Natural killer cell (primary cell): ENCODE measurements around the gene SYT14. TPM values are rescaled to one million over a fixed set of nuclear protein-coding genes. Genes with fewer than 3 reads are reported as not detected.

Experiments
- ATAC-seq, 3 donors: fragments of 150-1000 bp in 2 of 3; fragments of 200-7000 bp in 1 of 3; cut with Tn5 transposase; 1 replicate in 1 of 3; 2 replicates in 2 of 3; pipeline ENCODE4 v1.10.0; 2021; ENCODE audit warnings: mild to moderate bottlenecking in 2 of 3, moderate library complexity in 2 of 3
- DNase-seq, 2 donors: peaks; one replicate each; pipeline versions ENCODE4 v3.0.0 to v3.0.0-alpha.2; 2013 to 2021; ENCODE audit warnings: mixed read lengths in 1 of 2
- H3K27ac ChIP-seq: one replicate; pipeline ENCODE4 v1.5.1; 2013; ENCODE audit warnings: mild to moderate bottlenecking, low read length
- H3K27me3 ChIP-seq: one replicate; pipeline ENCODE4 v1.6.1; 2013; ENCODE audit warnings: low read length; ENCODE audit not compliant: control insufficient read depth, insufficient read depth
- H3K36me3 ChIP-seq: one replicate; pipeline ENCODE4 v1.6.1; 2013; ENCODE audit warnings: low read length; ENCODE audit not compliant: control insufficient read depth, insufficient read depth
- H3K4me1 ChIP-seq: one replicate; pipeline ENCODE4 v1.6.1; 2013; ENCODE audit warnings: low read length; ENCODE audit not compliant: control insufficient read depth, insufficient read depth
- H3K4me3 ChIP-seq: one replicate; pipeline ENCODE4 v1.5.1; 2013; ENCODE audit warnings: low read length
- H3K9me3 ChIP-seq: one replicate; pipeline ENCODE4 v1.6.1; 2013; ENCODE audit warnings: low read length; ENCODE audit not compliant: control insufficient read depth, insufficient read depth
- H3K27ac Mint-ChIP-seq, 2 donors: one replicate each; pipeline ENCODE4 v1.8.0; 2022; ENCODE audit warnings: mild to moderate bottlenecking in 2 of 2, mixed read lengths in 2 of 2, moderate library complexity in 1 of 2
- H3K27me3 Mint-ChIP-seq, 2 donors: one replicate each; pipeline ENCODE4 v1.8.0; 2022; ENCODE audit warnings: low read depth in 2 of 2, mixed read lengths in 2 of 2
- H3K36me3 Mint-ChIP-seq: one replicate; pipeline ENCODE4 v1.8.0; 2022; ENCODE audit warnings: mixed read lengths
- H3K4me1 Mint-ChIP-seq, 2 donors: one replicate each; pipeline ENCODE4 v1.8.0; 2022; ENCODE audit warnings: mixed read lengths in 2 of 2
- H3K4me3 Mint-ChIP-seq: one replicate; pipeline ENCODE4 v1.8.0; 2022; ENCODE audit warnings: mild to moderate bottlenecking, moderate library complexity, mixed read lengths
- H3K9me3 Mint-ChIP-seq, 2 donors: one replicate each; pipeline ENCODE4 v1.8.0; 2022; ENCODE audit warnings: mixed read lengths in 2 of 2
- WGBS: methylation state at CpG from one replicate; pipeline ENCODE4 v1.1.7; 2013; ENCODE audit warnings: missing lambda C conversion rate; ENCODE audit not compliant: insufficient coverage; 5-methylcytosine and 5-hydroxymethylcytosine counted together
- intact Hi-C: fragments of 100-400 bp; cut with micrococcal nuclease; formaldehyde crosslinking; loops from one replicate; pipeline ENCODE4 v1.14.2; 2022
- total RNA-seq, 4 donors: library from RNA; stranded (reverse); fragments of 120-200 nt in 1 of 4; gene quantifications; one replicate each; pipeline versions ENCODE4 v1.2.3 to v1.2.4, GENCODE V29; 2013 to 2022
- TF ChIP-seq, protein P1 (sequence below): fragments of 200-600 bp; IDR thresholded peaks from one replicate; pipeline ENCODE4 v1.8.0; 2022; ENCODE audit warnings: antibody characterized with exemption

Gene SYT14
- total RNA-seq, 3 donors from 2014 or later (not counting 1 experiment from before 2014, with no cell fraction given), result not detected

DNA sequence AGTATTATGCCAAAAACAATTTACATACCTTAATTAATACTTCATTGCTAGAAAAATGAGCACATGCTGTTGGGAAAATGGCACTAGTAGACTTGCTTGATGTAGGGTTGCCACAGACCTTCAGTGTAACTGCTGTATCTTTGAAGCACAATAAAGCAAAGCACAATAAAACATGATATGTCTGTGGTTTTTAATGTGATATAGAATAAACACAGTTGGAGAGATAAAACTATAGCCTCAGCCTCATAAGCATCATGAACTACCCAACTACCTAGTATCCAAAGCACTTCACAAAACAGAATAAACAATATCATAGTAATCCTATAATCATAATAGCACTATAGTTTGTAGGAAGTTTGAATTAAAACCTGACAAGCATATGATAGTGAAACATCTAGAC, 143.5 kb downstream of the SYT14 start:
- Histone ChIP-seq H3K4me1 (no peaks in the 10 kb centered on the region), H3K9me3 (no peaks in the 10 kb centered on the region), H3K27ac (no peak overlapping the region), H3K4me3 (no peak overlapping the region), H3K36me3 (no peaks in the 10 kb centered on the region), H3K27me3 (no peaks in the 10 kb centered on the region)
- ATAC-seq (no peak), DNase-seq (no peak)
- intact Hi-C loops, result no loop called here
- TF ChIP-seq, protein P1, sequence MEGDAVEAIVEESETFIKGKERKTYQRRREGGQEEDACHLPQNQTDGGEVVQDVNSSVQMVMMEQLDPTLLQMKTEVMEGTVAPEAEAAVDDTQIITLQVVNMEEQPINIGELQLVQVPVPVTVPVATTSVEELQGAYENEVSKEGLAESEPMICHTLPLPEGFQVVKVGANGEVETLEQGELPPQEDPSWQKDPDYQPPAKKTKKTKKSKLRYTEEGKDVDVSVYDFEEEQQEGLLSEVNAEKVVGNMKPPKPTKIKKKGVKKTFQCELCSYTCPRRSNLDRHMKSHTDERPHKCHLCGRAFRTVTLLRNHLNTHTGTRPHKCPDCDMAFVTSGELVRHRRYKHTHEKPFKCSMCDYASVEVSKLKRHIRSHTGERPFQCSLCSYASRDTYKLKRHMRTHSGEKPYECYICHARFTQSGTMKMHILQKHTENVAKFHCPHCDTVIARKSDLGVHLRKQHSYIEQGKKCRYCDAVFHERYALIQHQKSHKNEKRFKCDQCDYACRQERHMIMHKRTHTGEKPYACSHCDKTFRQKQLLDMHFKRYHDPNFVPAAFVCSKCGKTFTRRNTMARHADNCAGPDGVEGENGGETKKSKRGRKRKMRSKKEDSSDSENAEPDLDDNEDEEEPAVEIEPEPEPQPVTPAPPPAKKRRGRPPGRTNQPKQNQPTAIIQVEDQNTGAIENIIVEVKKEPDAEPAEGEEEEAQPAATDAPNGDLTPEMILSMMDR, result no peak
- Mint-ChIP-seq H3K27ac (no peak overlapping the region), H3K27me3 (no peaks in the 10 kb centered on the region), H3K9me3 (peaks cover 2% of the 10 kb centered on the region in 2 donors), H3K4me3 (no peak overlapping the region), H3K4me1 (no peaks in the 10 kb centered on the region), H3K36me3 (no peaks in the 10 kb centered on the region)

DNA sequence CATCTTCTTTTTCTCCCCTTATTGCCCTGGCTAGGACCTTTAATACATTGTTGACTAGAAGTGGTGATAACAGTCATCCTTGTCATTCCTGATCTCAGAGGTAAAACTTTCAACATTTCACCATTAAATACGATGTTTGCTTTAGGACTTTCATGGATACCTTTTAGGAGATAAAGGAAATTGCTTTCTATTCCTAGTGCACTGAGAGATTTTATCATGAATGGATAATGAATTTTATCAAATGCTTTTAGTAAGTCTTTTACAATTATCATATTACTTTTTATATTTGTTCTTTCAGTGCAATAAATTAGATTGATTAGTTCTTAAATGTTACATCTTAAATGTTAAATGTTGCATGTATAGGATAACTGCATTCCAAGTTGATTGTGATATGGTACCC, 147.3 kb downstream of the SYT14 start:
- no peaks in the 10 kb centered on the region for H3K4me1 Mint-ChIP-seq
- H3K36me3 ChIP-seq, result no peaks in the 10 kb centered on the region
- no peak for ATAC-seq
- intact Hi-C loops, result no loop called here
- H3K4me1 ChIP-seq, result no peaks in the 10 kb centered on the region
- no peaks in the 10 kb centered on the region for H3K36me3 Mint-ChIP-seq
- no peak for DNase-seq
- no peaks in the 10 kb centered on the region for H3K9me3 ChIP-seq
- H3K9me3 Mint-ChIP-seq, result peaks cover 4 to 10% of the 10 kb centered on the region in 2 donors
- H3K27me3 Mint-ChIP-seq, result peaks cover 0 to 4% of the 10 kb centered on the region in 2 donors
- WGBS, result no CpG with 5 or more reads among the region's 1 CpG
- no peak overlapping the region for H3K27ac Mint-ChIP-seq
- H3K27me3 ChIP-seq, result no peaks in the 10 kb centered on the region
- H3K27ac ChIP-seq, result no peak overlapping the region
- H3K4me3 ChIP-seq, result no peak overlapping the region
- TF ChIP-seq, protein P1, result no peak
- no peak overlapping the region for H3K4me3 Mint-ChIP-seq

DNA sequence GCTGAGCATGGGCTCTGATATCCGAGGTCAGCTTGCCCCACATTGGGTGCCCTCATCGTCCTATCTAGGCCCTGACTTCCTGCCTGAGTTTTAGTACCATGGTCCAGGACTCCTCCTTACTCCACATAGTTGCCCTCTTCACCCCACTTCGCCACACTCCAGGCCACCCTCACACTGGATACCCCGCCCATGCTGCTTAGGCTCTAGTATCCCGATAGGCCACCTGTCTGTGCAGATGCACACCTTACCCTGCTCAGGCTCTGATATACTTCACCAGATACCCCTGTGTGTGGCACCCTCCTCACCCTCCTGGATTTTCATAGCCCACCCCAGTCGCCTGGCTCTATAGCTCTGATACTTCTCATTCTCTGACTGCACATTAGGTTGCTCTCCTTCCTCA, 149.0 kb downstream of the SYT14 start:
- Mint-ChIP-seq H3K9me3 (peaks cover 4 to 8% of the 10 kb centered on the region in 2 donors), H3K27ac (no peak overlapping the region)

DNA sequence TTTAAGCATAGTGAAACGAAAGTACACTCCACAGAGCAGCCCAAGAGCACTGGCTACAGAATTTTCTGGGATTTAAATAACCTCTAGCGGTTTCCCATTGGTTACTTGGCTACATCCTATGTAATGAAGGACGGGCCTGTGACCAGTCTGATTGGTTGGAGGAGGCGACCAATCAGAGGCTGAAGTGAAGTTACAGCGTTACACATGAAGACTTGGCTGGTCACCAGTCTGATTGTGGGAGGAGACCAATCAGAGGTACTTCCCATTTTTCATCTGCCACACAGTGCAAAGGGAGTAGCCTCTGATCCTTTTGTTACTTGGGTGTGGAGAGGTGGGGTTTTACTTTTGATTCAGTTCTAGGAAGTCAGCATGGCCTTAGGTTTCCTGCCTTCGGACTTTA, 151.8 kb downstream of the SYT14 start:
- no peak for DNase-seq
- Mint-ChIP-seq H3K4me1 (no peaks in the 10 kb centered on the region), H3K27me3 (peaks cover 0 to 4% of the 10 kb centered on the region in 2 donors), H3K9me3 (peaks cover 4 to 8% of the 10 kb centered on the region in 2 donors), H3K27ac (no peak overlapping the region), H3K4me3 (no peak overlapping the region), H3K36me3 (no peaks in the 10 kb centered on the region)
- WGBS, result 83% methylated on average over 5 of the region's 6 CpGs
- H3K36me3 ChIP-seq, result no peaks in the 10 kb centered on the region
- H3K4me1 ChIP-seq, result no peaks in the 10 kb centered on the region
- TF ChIP-seq, protein P1, result no peak
- H3K27ac ChIP-seq, result no peak overlapping the region
- H3K9me3 ChIP-seq, result no peaks in the 10 kb centered on the region
- H3K4me3 ChIP-seq, result no peak overlapping the region
- ATAC-seq, result no peak
- intact Hi-C loops, result no loop called here
- H3K27me3 ChIP-seq, result no peaks in the 10 kb centered on the region

More for the DNA sequence above, 149.0 kb downstream of the SYT14 start:
- H3K27ac ChIP-seq, result no peak overlapping the region
- no peaks in the 10 kb centered on the region for H3K27me3 ChIP-seq
- no peaks in the 10 kb centered on the region for H3K9me3 ChIP-seq
- H3K27me3 Mint-ChIP-seq, result peaks cover 0 to 4% of the 10 kb centered on the region in 2 donors
- TF ChIP-seq, protein P1, result no peak
- WGBS, result 86% methylated on average over 6 of the region's 6 CpGs
- no peaks in the 10 kb centered on the region for H3K36me3 ChIP-seq
- no peaks in the 10 kb centered on the region for H3K36me3 Mint-ChIP-seq
- H3K4me1 Mint-ChIP-seq, result no peaks in the 10 kb centered on the region
- H3K4me1 ChIP-seq, result no peaks in the 10 kb centered on the region
- no peak for ATAC-seq
- no peak for DNase-seq
- intact Hi-C loops, result no loop called here
- no peak overlapping the region for H3K4me3 ChIP-seq
- H3K4me3 Mint-ChIP-seq, result no peak overlapping the region
